Measurements from ENCODE around the gene PCCA. TPM values are rescaled to one million over a fixed set of nuclear protein-coding genes. Genes with fewer than 3 reads are reported as not detected.

The PCCA gene
- total and polyA plus RNA-seq, 2 of the 13 experiments (the other 11 are each of a cell fraction or from before 2014, with no cell fraction given) = 15.0 to 32.2 TPM

- CTCF ChIA-PET (ENCODE audit: low intra/inter-chr PET ratio, low total read pairs) = no interaction called here
- no peaks in the 10 kb centered on the region for H3K4me1 ChIP-seq (ENCODE audit: insufficient read depth, low read length)
Observed at GRCh38 chr13:100247937-100248336, 159.0 kb downstream of the PCCA start.

GRCh38 chr13:100254002-100254401 lies 165.1 kb downstream of the PCCA start:
- ATAC-seq (no peak), DNase-seq (ENCODE audit: low spot score) (no peak), FAIRE-seq (no peak)
- ChIA-PET POLR2A (no interaction called here), CTCF (ENCODE audit: low intra/inter-chr PET ratio, low total read pairs) (no interaction called here)
- Histone ChIP-seq H3K36me3 (replicated peaks in 1 of 2; ENCODE audit: control insufficient read depth in 1 of 2, insufficient read depth in 2 of 2, low read length in 2 of 2) (no peaks in the 10 kb centered on the region), H3K9me3 (ENCODE audit: low read length) (no peaks in the 10 kb centered on the region), H3K27me3 (ENCODE audit: control insufficient read depth in 1 of 2, insufficient read depth in 2 of 2, low read length in 2 of 2) (no peaks in the 10 kb centered on the region), H3K79me2 (ENCODE audit: insufficient read depth, low read length) (no peaks in the 10 kb centered on the region), H3K4me3 (replicated peaks in 1 of 3; ENCODE audit: insufficient read depth in 1 of 3, low read depth in 2 of 3, low read length in 3 of 3) (no peak overlapping the region), H3K4me2 (ENCODE audit: low read depth, low read length) (no peak overlapping the region), H3K9ac (ENCODE audit: insufficient read depth, low read depth, low read length) (no peak overlapping the region), H4K20me1 (ENCODE audit: insufficient read depth, low read length) (no peaks in the 10 kb centered on the region), H3K4me1 (ENCODE audit: insufficient read depth, low read length) (no peaks in the 10 kb centered on the region), H2AFZ (ENCODE audit: low read length) (no peak overlapping the region), H3K27ac (ENCODE audit: extremely low read length, insufficient read depth, low read length) (no peak overlapping the region)
- over 99% methylated on average over 7 of the region's 7 CpGs for WGBS (ENCODE audit: low lambda C conversion rate)
- in situ Hi-C loops (cut with HindIII; ENCODE audit: extremely low pct_ligation_motif_present, low pct_unique_long_range_greater_than_20kb) = no loop called here
- intact Hi-C loops (cut with micrococcal nuclease; ENCODE audit: unreplicated experiment) = no loop called here
- BruUV-seq (replicated peaks) = no TSS peak
- no peak for TF ChIP-seq IKZF5 (CRISPR knock-in tag; IDR thresholded peaks at IDR 0.05)
- TF ChIP-seq ZBTB33 (CRISPR knock-in tag; IDR thresholded peaks at IDR 0.05) = 0 out of 2 replicates have a peak, but pooled peaks have one; percentile 17
- no peak for TF ChIP-seq ZNF274 (CRISPR knock-in tag; IDR thresholded peaks at IDR 0.05)

More at GRCh38 chr13:100247937-100248336, 159.0 kb downstream of the PCCA start:
- 0 out of 2 replicates have a peak, but pooled peaks cover 4% of the 10 kb centered on the region for H3K9me3 ChIP-seq (ENCODE audit: low read length)
- H3K79me2 ChIP-seq (ENCODE audit: insufficient read depth, low read length) = no peaks in the 10 kb centered on the region
- H4K20me1 ChIP-seq (ENCODE audit: insufficient read depth, low read length) = no peaks in the 10 kb centered on the region
- H2AFZ ChIP-seq (ENCODE audit: low read length) = no peak overlapping the region
- WGBS (ENCODE audit: low lambda C conversion rate) = 98% methylated on average over 1 of the region's 1 CpG
- in situ Hi-C loops (cut with HindIII; ENCODE audit: extremely low pct_ligation_motif_present, low pct_unique_long_range_greater_than_20kb) (loop anchor here (25.0 kb wide), 1 partner anchor 586 kb away; no protein-coding TSS in a partner anchor), intact Hi-C loops (cut with micrococcal nuclease; ENCODE audit: unreplicated experiment) (no loop called here)
- FAIRE-seq (no peak), DNase-seq (ENCODE audit: low spot score) (no peak), ATAC-seq (no peak)
- POLR2A ChIA-PET = no interaction called here
- no peak overlapping the region for H3K4me2 ChIP-seq (ENCODE audit: low read depth, low read length)
- TF ChIP-seq NR2F6 (IDR thresholded peaks at IDR 0.05) (no peak), NR2F6 (CRISPR knock-in tag; IDR thresholded peaks at IDR 0.05) (no peak), ZNF441 (CRISPR knock-in tag; IDR thresholded peaks at IDR 0.05; ENCODE audit: borderline replicate concordance) (no peak), TFDP2 (CRISPR knock-in tag; IDR thresholded peaks at IDR 0.05) (no peak), RBM22 (optimal IDR thresholded peaks at IDR 0.05; ENCODE audit: low read length) (no peak)
- H3K27ac ChIP-seq (ENCODE audit: extremely low read length, insufficient read depth, low read length) = no peak overlapping the region
- H3K4me3 ChIP-seq (replicated peaks in 1 of 3; ENCODE audit: insufficient read depth in 1 of 3, low read depth in 2 of 3, low read length in 3 of 3) = no peak overlapping the region
- H3K9ac ChIP-seq (ENCODE audit: insufficient read depth, low read depth, low read length) = no peak overlapping the region
- H3K27me3 ChIP-seq (ENCODE audit: control insufficient read depth in 1 of 2, insufficient read depth in 2 of 2, low read length in 2 of 2) = no peaks in the 10 kb centered on the region
- no TSS peak for BruUV-seq (replicated peaks)
- H3K36me3 ChIP-seq (replicated peaks in 1 of 2; ENCODE audit: control insufficient read depth in 1 of 2, insufficient read depth in 2 of 2, low read length in 2 of 2) = no peaks in the 10 kb centered on the region
